ENCODE results near the gene GJC2. TPM values are rescaled to one million over a fixed set of nuclear protein-coding genes. Genes with fewer than 3 reads are reported as not detected.

The GJC2 gene
- polyA plus RNA-seq, 1 of the 3 experiments (the other 2 are of a cell fraction): 0.92 TPM

- TF ChIP-seq FOXJ3 (CRISPR knock-in tag; IDR thresholded peaks at IDR 0.05) (no peak), SIN3A (IDR thresholded peaks at IDR 0.05; ENCODE audit: borderline replicate concordance, low read depth, low read length) (peak; percentile 88; the same call in 1 of the 2 replicates), RXRA (IDR thresholded peaks at IDR 0.05; ENCODE audit: borderline replicate concordance, low read depth) (no peak), ELF1 (IDR thresholded peaks at IDR 0.05) (peak; percentile 81), EZH2phosphoT487 (IDR thresholded peaks at IDR 0.05; ENCODE audit: borderline replicate concordance, low read depth) (no peak), RCOR1 (IDR thresholded peaks at IDR 0.05; ENCODE audit: low read length) (0 out of 2 replicates have a peak, but pooled peaks have one; percentile 7), JUND (IDR thresholded peaks at IDR 0.05) (no peak), ZBTB33 (IDR thresholded peaks at IDR 0.05; ENCODE audit: borderline replicate concordance, low read depth) (no peak)
Measured at GRCh38 chr1:228139931-228140723, 9.6 kb upstream of the GJC2 start, which contains the start of gene GUK1 (continued).

- Histone ChIP-seq H3K9me3 (no peaks in the 10 kb centered on the region), H3K79me2 (ENCODE audit: insufficient read depth) (peaks cover 56% of the 10 kb centered on the region), H3F3A (replicated peaks; ENCODE audit: insufficient read depth) (no peaks in the 10 kb centered on the region), H3K4me3 (ENCODE audit: low read depth in 2 of 2, low read length in 1 of 2) (peak overlapping the region; percentile 87 to 99), H3K27me3 (ENCODE audit: insufficient read depth) (peaks cover 18% of the 10 kb centered on the region; the same call in 1 of the 2 replicates), H3K4me2 (peak overlapping the region; percentile 100), H2AFZ (ENCODE audit: low read depth) (no peak overlapping the region), H3K4me1 (ENCODE audit: control insufficient read depth in 1 of 2, insufficient read depth in 2 of 2, low read depth in 1 of 2, low read length in 1 of 2) (peaks cover 23% of the 10 kb centered on the region in 2 experiments; a peak in 2 of 4 replicates), H3K9ac (peak overlapping the region; percentile 98), H4K20me1 (ENCODE audit: insufficient read depth) (peaks cover 50% of the 10 kb centered on the region), H3K36me3 (replicated peaks in 1 of 2; ENCODE audit: control insufficient read depth in 1 of 2, insufficient read depth in 2 of 2, low read length in 1 of 2) (peaks cover 4 to 8% of the 10 kb centered on the region in 2 experiments), H3K9me2 (no peaks in the 10 kb centered on the region), H3K27ac (ENCODE audit: low read depth in 2 of 2, low read length in 1 of 2) (peak overlapping the region; percentile 84 to 89)
- WGBS (ENCODE audit: low lambda C conversion rate): 0% methylated on average over 5 of the region's 25 CpGs
- ChIA-PET CTCF (interaction anchor here (1.9 to 4.5 kb wide), 2 partner anchors 10 to 25 kb away, joined by 10 to 22 read pairs; partner anchors contain the start of gene IBA57), POLR2A (interaction anchor here (0.5 to 1.0 kb wide), 5 partner anchors 11 to 323 kb away, joined by 3 to 6 read pairs (median 4); partner anchors contain the start of genes IBA57 and TRIM11)
- DNase-seq: no peak
- TF ChIP-seq NRF1 (IDR thresholded peaks at IDR 0.05; ENCODE audit: low read depth, low read length): no peak
- no peak for TF ChIP-seq ZBTB33 (IDR thresholded peaks at IDR 0.05; ENCODE audit: borderline replicate concordance, low read depth)
- TF ChIP-seq SIN3A (IDR thresholded peaks at IDR 0.05; ENCODE audit: borderline replicate concordance, low read depth, low read length): no peak
Measured at GRCh38 chr1:228140724-228141225, 9.0 kb upstream of the GJC2 start.
